GM21717 (cell line): ENCODE measurements around the gene USP15.
A peak's percentile ranks its signal among the peaks of the same experiment; 100 is the strongest.
"Not testable (repeated sequence)": the region's sequence is repeated elsewhere in the genome, so short reads cannot be mapped to it uniquely, and the experiment has no call there.

ENCODE experiments used
- ATAC-seq: cut with Tn5 transposase; IDR thresholded peaks from one replicate; pipeline ENCODE4 v1.9.1; 2021; ENCODE audit warnings: mild to moderate bottlenecking, moderate library complexity; ENCODE audit not compliant: unreplicated experiment

The USP15 gene

DNA sequence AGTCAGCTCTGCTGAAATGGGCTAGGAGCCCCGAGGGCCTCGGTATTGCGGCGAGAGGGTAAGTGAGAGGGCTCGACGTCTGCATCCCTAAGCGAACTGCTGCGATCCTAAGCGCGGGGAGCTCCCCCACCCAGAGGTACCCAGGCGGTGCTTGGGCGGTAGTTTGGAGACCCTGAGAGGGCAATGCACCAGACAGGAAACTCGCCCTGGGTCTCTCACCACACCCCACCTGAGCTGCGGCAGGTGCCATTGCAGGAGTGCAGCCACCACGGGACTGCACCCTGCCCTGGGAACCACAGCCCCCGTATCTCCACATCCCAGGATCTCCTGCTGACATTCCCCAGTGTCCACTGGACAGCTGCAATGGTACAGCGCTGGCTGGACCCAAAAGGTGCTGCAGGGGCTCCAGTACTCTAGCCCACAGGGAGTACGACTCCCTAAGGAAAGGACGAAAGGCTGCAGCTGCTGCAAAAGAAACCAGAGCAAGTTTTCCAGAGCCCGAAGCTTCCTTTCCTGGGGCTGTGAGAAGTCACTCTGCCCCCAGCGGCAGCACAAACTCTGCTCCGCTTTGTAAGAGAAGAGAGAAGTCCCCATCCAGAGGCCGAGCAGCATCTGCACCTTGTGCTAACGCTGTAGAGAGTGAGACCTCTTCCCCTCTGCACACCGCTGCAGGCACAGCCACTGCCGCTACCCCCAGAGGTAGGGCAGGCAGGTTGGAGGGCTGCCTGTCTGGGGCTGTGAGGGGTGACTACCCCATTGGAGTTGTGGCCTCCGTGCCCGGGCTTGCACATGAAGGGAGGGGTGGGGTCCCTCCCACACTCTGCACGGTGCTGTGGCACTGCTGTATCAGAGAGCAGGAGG is 175.3 kb downstream of the USP15 start:
- ATAC-seq: peak; percentile 83

DNA sequence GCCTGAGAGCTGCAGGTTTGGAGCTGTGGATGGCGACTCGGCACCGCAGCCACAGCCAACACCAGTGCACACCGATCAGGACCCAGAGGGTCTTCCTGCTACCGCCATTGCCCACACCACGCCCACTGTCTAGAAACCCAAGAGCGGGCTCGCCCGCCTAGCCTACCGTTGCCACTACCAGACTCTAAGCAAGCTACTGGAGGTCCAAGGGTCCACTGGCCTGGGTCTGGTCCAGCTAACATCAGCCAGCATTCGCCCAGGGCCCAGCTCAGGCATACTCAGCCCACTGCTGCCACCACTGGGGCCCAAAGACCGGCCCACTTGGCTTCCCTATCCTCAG is 175.9 kb downstream of the USP15 start:
- no peak for ATAC-seq

DNA sequence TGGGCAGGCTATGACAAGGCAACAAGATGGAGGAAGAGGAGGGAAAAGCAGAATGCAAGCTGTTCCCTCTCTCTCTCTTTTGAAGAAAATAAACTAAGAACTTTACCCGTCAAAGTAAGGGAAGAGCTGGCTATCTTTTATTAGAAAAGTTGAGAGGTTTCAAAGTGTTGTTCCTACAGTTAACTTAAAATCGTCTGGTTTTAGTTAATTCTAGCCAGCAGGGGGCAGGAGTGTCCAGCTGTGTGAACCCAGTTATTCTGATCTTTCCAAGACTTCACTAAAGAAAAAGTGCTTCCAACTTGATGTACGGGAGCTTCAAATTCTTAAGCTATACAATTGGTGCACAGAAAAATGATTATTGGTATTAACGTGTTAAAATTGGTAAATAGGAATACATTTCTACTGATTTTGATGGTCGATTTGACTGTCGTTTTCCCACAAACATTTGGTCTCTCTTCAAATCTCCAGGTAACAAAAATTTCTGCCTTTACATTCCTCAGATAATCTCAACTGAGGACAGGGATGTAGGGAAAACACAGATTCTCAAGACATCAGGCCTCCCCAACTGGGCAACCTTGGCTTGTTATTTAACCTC is 178.0 kb downstream of the USP15 start:
- peak; percentile 47 for ATAC-seq

DNA sequence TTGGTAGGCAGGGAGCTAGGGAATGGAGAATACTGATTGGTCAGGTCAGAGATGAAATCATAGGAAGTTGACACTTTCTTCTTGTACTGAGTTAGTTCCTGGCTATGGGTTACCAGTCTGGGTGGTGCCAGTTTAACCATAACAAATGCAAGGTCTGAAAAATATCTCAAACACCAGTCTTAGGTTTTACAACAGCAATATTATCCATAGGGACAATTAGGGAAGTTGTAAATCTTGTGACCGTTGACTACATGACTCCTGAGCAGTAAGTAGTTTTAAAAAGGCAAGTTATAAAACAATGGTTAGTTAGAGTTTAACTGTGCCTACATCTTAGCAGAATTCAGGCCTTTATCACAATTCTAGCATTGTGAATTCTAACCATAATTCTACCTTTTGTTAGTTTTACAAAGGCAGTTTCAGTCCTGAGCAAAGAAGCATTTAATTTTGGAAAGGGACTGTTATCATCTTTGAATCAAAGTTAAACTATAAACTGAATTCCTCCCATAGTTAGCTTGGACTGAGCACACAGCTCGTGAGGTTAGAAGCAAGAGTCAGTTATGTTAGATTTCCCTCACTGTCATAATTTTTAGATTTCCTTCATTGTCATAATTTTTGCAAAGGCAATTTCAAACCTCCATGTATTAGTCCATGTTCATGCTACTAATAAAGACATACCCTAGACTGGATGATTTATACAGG is 186.7 kb downstream of the USP15 start:
- ATAC-seq: no peak

DNA sequence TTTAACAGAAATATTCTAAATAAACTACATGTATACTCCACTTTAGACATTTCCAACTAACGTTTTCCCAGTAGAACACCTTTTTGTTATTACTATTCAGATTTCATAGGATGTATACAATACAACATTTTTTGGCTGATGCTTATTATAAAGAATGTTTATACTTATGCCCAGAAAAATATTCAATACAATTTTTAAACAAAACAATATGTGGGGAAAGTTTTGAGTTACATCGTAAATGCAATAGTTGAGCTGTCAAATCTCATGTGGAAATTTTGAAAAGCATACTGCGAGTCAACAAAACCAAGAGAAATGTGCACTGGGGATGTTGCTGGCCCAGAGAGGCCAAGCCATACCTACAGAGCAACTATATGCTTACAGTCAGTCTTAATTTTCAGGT is 188.2 kb downstream of the USP15 start:
- no peak for ATAC-seq

DNA sequence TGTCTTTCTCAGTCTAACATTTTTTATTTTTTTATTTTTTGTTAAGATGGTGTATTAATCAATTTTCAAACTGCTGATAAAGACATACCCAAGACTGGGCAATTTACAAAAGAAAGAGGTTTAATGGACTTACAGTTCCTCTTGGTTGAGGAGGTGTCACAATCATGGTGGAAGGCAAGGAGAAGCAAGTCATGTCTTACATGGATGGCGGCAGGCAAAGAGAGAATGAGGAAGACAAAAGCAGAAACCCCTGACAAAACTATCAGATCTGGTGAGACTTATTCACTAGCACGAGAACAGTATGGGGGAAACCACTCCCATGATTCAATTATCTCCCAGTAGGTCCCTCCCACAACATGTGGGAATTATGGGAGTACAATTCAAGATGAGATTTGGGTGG is 195.2 kb downstream of the USP15 start:
- not testable (repeated sequence) for ATAC-seq

DNA sequence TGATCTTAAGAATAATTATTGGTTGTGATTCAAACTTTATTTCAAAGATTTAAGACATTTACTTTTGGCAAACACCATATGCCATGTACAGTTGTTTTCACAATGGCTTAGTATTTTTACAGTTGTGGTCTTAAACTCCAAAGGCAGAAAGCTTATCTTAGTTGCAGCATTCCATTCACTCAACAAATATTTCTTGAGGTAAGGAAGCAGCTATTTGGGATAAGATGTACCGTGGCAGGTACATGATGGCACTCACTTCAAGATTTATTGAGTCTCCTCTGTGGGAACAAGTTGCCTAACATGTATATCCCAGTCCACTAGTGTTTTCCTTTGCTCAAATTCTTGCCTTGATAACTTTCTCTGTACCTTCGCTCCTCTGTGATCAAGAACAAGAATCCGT is 198.4 kb downstream of the USP15 start:
- ATAC-seq: no peak

DNA sequence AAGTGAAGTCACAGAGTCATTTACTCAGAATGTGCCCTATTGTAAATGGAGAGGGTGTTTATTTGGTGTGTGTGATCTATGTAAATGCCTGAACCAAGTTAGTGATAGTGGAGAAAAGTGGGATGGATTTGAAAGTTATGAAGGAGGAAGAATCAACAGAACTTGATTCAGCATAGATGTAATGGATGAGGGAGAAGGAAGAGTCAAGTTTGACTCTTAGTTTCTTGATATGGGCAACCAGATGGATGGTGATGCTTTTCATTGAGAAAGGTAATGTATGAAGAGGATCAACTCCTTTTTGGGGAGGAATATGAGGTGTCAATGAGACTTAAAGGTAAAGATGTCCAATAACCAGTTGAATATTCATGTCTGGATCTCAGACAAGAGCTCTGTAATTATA is 199.8 kb downstream of the USP15 start:
- ATAC-seq: no peak

DNA sequence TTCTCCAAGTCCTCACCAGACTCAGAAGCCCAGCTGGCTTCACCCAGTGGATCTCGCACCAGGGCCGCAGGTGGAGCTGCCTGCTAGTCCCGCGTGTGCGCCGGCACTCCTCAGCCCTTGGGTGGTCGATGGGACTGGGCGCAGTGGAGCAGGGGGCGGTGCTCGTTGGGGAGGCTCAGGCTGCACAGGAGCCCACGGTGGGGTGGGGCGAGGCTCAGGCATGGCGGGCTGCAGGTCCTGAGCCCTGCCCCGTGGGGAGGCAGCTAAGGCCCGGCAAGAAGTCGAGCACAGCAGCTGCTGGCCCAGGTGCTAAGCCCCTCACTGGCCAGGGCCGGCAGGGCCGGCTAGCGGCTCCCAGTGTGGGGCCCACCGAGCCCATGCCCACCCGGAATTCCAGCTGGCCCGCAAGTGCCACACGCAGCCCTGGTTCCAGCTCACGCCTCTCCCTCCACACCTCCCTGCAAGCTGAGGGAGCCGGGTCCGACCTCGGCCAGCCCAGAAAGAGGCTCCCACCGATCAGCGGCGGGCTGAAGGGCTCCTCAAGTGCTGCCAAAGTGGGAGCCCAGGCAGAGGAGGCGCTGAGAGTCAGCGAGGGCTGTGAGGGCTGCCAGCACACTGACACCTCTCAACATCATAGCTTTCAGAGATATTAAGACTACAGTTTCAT is 201.1 kb downstream of the USP15 start:
- ATAC-seq: not testable (repeated sequence)

DNA sequence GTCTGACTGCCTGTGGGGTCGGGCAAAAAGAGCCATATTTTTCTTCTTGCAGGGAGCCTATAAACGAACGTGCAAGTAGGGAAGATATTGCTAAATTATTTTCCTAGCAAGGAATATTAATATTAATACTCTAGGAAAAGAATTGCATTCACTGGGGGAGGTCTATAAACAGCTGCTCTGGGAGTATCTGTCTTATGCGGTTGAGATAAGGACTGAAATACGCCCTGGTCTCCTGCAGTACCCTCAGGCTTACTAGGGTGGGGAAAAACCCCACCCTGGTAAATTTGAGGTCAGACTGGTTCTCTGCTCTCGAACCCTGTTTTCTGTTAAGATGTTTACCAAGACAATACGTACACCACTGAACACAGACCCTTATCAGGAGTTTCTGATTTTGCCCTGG is 203.0 kb downstream of the USP15 start:
- not testable (repeated sequence) for ATAC-seq
